PC-9 (cell line): ENCODE results near the gene NAV3. TPM values are rescaled to one million over a fixed set of nuclear protein-coding genes. Genes with fewer than 3 reads are reported as not detected.

Experiments used
- BruUV-seq: library from RNA; stranded (reverse); fragments of 400-500 nt; replicated peaks from 2 replicates; lab custom pipeline; 2021; lab: Mats Ljungman, UMichigan
- CTCF ChIA-PET: fragments of 300-600 bp; sonication (Branson Sonifier 250); formaldehyde crosslinking; loops from one replicate; lab custom pipeline; 2022; ENCODE audit warnings: antibody characterized with exemption; lab: Charles Lee
- POLR2A ChIA-PET: fragments of 300-600 bp; sonication (Branson Sonifier 250); formaldehyde crosslinking; loops from one replicate; lab custom pipeline; 2022; ENCODE audit warnings: antibody characterized with exemption; ENCODE audit not compliant: unreplicated experiment; lab: Charles Lee
- DNase-seq, 2 experiments: peaks; one replicate each; pipeline versions ENCODE4 v3.0.0 to v3.0.0-alpha.2; 2015 to 2022; ENCODE audit warnings: mixed read lengths in 1 of 2
- H2AFZ ChIP-seq: fragments of 200-600 bp; sonication (generic); 2 replicates; pipeline ENCODE4 v1.8.1; 2017; ENCODE audit warnings: antibody characterized with exemption
- H3F3A ChIP-seq: fragments of 200-600 bp; sonication (generic); 2 replicates; pipeline ENCODE4 v1.8.1; 2017; ENCODE audit warnings: antibody characterized with exemption, mild to moderate bottlenecking, low read depth; ENCODE audit not compliant: insufficient read depth
- H3K27ac ChIP-seq: fragments of 200-600 bp; sonication (generic); 2 replicates; pipeline ENCODE4 v1.6.1; 2016; ENCODE audit warnings: mixed run types
- H3K27me3 ChIP-seq: fragments of 200-600 bp; sonication (generic); 2 replicates; pipeline ENCODE4 v1.6.1; 2016; ENCODE audit warnings: low read depth, mixed run types; ENCODE audit not compliant: insufficient read depth
- H3K36me3 ChIP-seq: fragments of 200-600 bp; sonication (generic); 2 replicates; pipeline ENCODE4 v1.6.1; 2016; ENCODE audit warnings: low read depth, mixed run types
- H3K4me1 ChIP-seq: fragments of 200-600 bp; sonication (generic); replicated peaks from 2 replicates; pipeline ENCODE4 v1.6.1; 2016; ENCODE audit warnings: mixed run types; ENCODE audit not compliant: insufficient read depth
- H3K4me2 ChIP-seq: fragments of 200-600 bp; sonication (generic); 2 replicates; pipeline ENCODE4 v1.6.1; 2017; ENCODE audit warnings: mixed run types
- H3K4me3 ChIP-seq: fragments of 200-600 bp; sonication (generic); 2 replicates; pipeline ENCODE4 v1.6.1; 2016; ENCODE audit warnings: mixed run types
- H3K79me2 ChIP-seq: fragments of 200-600 bp; sonication (generic); 2 replicates; pipeline ENCODE4 v1.6.1; 2017; ENCODE audit warnings: low read depth, mixed run types
- H3K9me2 ChIP-seq: fragments of 200-600 bp; sonication (generic); 2 replicates; pipeline ENCODE4 v1.8.1; 2017; ENCODE audit warnings: mild to moderate bottlenecking; ENCODE audit not compliant: insufficient read depth
- H3K9me3 ChIP-seq: fragments of 200-600 bp; sonication (generic); 2 replicates; pipeline ENCODE4 v1.8.1; 2016; ENCODE audit warnings: low read depth; ENCODE audit not compliant: insufficient read depth
- H4K20me1 ChIP-seq: fragments of 200-600 bp; sonication (generic); 2 replicates; pipeline ENCODE4 v1.8.1; 2017; ENCODE audit not compliant: insufficient read depth
- EZH2 ChIP-seq: fragments of 200-600 bp; sonication (generic); IDR thresholded peaks from 2 replicates; pipeline ENCODE4 v1.8.0; 2017; ENCODE audit warnings: antibody characterized with exemption, low read depth
- intact Hi-C: fragments of 100-400 bp; cut with micrococcal nuclease; formaldehyde crosslinking; loops from one replicate; pipeline ENCODE4 v1.10.0; 2022; ENCODE audit not compliant: unreplicated experiment
- total RNA-seq: library from RNA; stranded (reverse); gene quantifications from 2 replicates; pipeline ENCODE4 v1.2.3, GENCODE V29; 2021
- TF ChIP-seq, protein P1 (sequence below): fragments of 200-600 bp; sonication (generic); conservative IDR thresholded peaks from 2 replicates; pipeline ENCODE4 v1.6.1; 2017; ENCODE audit warnings: mixed run types, antibody characterized with exemption, mild to moderate bottlenecking, moderate library complexity

Gene NAV3
- total RNA-seq, 1 experiment from 2014 or later = 13.6 TPM

DNA sequence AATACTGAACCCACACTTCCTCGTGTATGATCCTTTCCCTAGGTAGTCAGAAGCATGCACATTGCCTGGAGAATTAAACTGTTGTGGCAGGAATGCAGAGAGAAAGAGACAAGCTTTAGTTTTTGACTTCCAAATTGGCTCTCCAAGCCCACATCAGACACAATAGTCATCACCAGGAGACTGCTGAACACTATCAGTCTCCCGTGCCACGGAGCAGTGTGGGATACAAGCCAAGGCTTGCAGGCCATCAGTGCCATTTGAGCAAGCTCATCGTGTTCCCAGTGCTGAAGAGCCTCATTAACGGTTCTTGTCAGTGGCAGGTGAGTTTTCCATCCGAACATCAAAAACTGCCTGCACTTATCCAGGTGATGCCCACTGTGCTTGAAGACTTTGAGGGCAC lies 410.8 kb downstream of the NAV3 start:
- H3K4me1 ChIP-seq = no peaks in the 10 kb centered on the region
- no peaks in the 10 kb centered on the region for H3K36me3 ChIP-seq
- no TSS peak for BruUV-seq
- no peaks in the 10 kb centered on the region for H3K27me3 ChIP-seq
- DNase-seq = no peak
- POLR2A ChIA-PET = no interaction called here
- CTCF ChIA-PET = no interaction called here
- no peaks in the 10 kb centered on the region for H3F3A ChIP-seq
- 0 out of 2 replicates have a peak overlapping the region, but pooled peaks have one; percentile 48 for H2AFZ ChIP-seq
- intact Hi-C loops = no loop called here
- H4K20me1 ChIP-seq = no peaks in the 10 kb centered on the region
- TF ChIP-seq EZH2 = no peak
- TF ChIP-seq, protein P1, sequence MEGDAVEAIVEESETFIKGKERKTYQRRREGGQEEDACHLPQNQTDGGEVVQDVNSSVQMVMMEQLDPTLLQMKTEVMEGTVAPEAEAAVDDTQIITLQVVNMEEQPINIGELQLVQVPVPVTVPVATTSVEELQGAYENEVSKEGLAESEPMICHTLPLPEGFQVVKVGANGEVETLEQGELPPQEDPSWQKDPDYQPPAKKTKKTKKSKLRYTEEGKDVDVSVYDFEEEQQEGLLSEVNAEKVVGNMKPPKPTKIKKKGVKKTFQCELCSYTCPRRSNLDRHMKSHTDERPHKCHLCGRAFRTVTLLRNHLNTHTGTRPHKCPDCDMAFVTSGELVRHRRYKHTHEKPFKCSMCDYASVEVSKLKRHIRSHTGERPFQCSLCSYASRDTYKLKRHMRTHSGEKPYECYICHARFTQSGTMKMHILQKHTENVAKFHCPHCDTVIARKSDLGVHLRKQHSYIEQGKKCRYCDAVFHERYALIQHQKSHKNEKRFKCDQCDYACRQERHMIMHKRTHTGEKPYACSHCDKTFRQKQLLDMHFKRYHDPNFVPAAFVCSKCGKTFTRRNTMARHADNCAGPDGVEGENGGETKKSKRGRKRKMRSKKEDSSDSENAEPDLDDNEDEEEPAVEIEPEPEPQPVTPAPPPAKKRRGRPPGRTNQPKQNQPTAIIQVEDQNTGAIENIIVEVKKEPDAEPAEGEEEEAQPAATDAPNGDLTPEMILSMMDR = no peak
- no peaks in the 10 kb centered on the region for H3K9me2 ChIP-seq
- H3K9me3 ChIP-seq = no peaks in the 10 kb centered on the region
- H3K79me2 ChIP-seq = no peaks in the 10 kb centered on the region
- no peak overlapping the region for H3K4me2 ChIP-seq
- no peak overlapping the region for H3K4me3 ChIP-seq
- H3K27ac ChIP-seq = no peak overlapping the region

DNA sequence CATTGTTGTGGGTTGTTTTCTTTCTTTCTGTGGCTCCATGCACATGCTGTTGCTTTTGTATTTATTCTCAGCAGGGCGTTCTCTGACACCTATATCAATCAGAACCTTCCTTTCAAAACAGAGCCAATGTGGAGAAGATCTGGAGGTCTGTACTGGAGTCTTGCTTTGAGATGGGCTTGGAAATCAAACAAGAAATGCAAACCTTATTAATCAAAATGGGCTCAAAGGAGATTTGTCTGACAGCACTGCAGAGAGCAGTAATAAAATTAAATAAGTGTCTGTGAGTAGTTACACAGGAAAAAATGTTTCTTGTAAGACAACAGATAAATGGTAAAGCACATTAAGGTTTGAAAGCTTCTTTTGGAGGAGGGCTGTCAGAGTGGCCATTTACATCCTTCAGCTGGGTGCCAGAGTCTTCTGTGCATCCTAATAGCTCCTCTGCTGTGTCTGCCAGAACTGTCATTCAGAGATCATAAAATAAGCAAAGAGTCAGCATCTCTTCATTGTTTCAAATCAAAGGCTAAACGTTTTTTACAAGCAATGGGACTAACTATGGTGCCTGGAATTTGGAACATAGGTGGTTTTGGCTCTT lies 414.3 kb downstream of the NAV3 start:
- Histone ChIP-seq H3F3A (no peaks in the 10 kb centered on the region), H3K9me3 (no peaks in the 10 kb centered on the region), H3K27ac (no peak overlapping the region), H3K4me2 (no peak overlapping the region), H3K79me2 (no peaks in the 10 kb centered on the region), H2AFZ (no peak overlapping the region), H3K4me3 (no peak overlapping the region), H4K20me1 (no peaks in the 10 kb centered on the region), H3K36me3 (no peaks in the 10 kb centered on the region), H3K4me1 (no peaks in the 10 kb centered on the region), H3K27me3 (no peaks in the 10 kb centered on the region), H3K9me2 (no peaks in the 10 kb centered on the region)
- no TSS peak for BruUV-seq
- intact Hi-C loops = no loop called here
- no peak for TF ChIP-seq EZH2
- TF ChIP-seq, protein P1 = no peak
- ChIA-PET CTCF (no interaction called here), POLR2A (no interaction called here)
- DNase-seq = no peak

DNA sequence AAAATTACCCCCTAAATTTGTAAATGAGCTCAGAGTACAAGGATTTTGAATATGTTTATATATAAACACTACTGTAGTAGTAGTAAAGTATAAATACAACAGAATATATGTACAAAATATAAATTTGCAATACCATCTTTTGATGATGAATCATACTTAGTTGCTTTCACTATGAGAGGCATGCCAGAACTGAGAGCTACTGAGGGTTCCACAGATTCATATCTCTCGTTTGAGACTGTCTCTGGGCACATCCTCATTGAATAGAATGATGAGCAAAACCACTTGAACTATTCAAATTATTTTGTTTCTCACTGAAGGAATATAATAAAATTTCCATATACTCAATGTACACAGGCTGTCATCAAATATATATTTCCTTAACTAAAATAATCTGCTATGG lies 417.6 kb downstream of the NAV3 start:
- no peak overlapping the region for H2AFZ ChIP-seq
- intact Hi-C loops = no loop called here
- no peaks in the 10 kb centered on the region for H3K9me3 ChIP-seq
- no peak overlapping the region for H3K4me2 ChIP-seq
- BruUV-seq = no TSS peak
- H3K4me1 ChIP-seq = no peaks in the 10 kb centered on the region
- H3K9me2 ChIP-seq = no peaks in the 10 kb centered on the region
- H3K27me3 ChIP-seq = no peaks in the 10 kb centered on the region
- no peak overlapping the region for H3K4me3 ChIP-seq
- H3K27ac ChIP-seq = no peak overlapping the region
- TF ChIP-seq EZH2 = no peak
- TF ChIP-seq, protein P1 = no peak
- no peaks in the 10 kb centered on the region for H3K36me3 ChIP-seq
- no peak for DNase-seq
- ChIA-PET CTCF (interaction anchor here (0.7 kb wide), 1 partner anchor 15 kb away, joined by 5 read pairs; no protein-coding TSS in a partner anchor), POLR2A (no interaction called here)
- H4K20me1 ChIP-seq = no peaks in the 10 kb centered on the region
- no peaks in the 10 kb centered on the region for H3F3A ChIP-seq
- no peaks in the 10 kb centered on the region for H3K79me2 ChIP-seq
